ENCODE measurements around the gene VAPB.
"Not testable (repeated sequence)": the region's sequence is repeated elsewhere in the genome, so short reads cannot be mapped to it uniquely, and the experiment has no call there.

The VAPB gene

GRCh38 chr20:58407966-58408557 lies 19.0 kb downstream of the VAPB start:
- peak overlapping the region; percentile 3; the same call in 1 of the 2 replicates for H3K27ac ChIP-seq

GRCh38 chr20:58408603-58409246 lies 19.7 kb downstream of the VAPB start:
- peak overlapping the region; percentile 3; the same call in 1 of the 2 replicates for H3K27ac ChIP-seq
- no peak for TF ChIP-seq CTCF (conservative IDR thresholded peaks at IDR 0.05)

More at GRCh38 chr20:58407966-58408557, 19.0 kb downstream of the VAPB start:
- no peak for TF ChIP-seq CTCF (conservative IDR thresholded peaks at IDR 0.05)

GRCh38 chr20:58414216-58414615 lies 25.2 kb downstream of the VAPB start:
- not testable (repeated sequence) for H3K27ac ChIP-seq

GRCh38 chr20:58414786-58415185 lies 25.8 kb downstream of the VAPB start:
- H3K27ac ChIP-seq = not testable (repeated sequence)

GRCh38 chr20:58416057-58416456 lies 27.0 kb downstream of the VAPB start:
- TF ChIP-seq CTCF (conservative IDR thresholded peaks at IDR 0.05) = no peak
- no peak overlapping the region for H3K27ac ChIP-seq

GRCh38 chr20:58416835-58417234 lies 27.8 kb downstream of the VAPB start:
- TF ChIP-seq CTCF (conservative IDR thresholded peaks at IDR 0.05) = no peak
- no peak overlapping the region for H3K27ac ChIP-seq

GRCh38 chr20:58417438-58417837 lies 28.4 kb downstream of the VAPB start:
- no peak for TF ChIP-seq CTCF (conservative IDR thresholded peaks at IDR 0.05)
- no peak overlapping the region for H3K27ac ChIP-seq

- H3K27ac ChIP-seq = no peak overlapping the region
- no peak for TF ChIP-seq CTCF (conservative IDR thresholded peaks at IDR 0.05)
Measured at GRCh38 chr20:58418949-58419748, 30.1 kb downstream of the VAPB start.
